ENCODE results near the gene MAP1LC3B2. TPM values are rescaled to one million over a fixed set of nuclear protein-coding genes. Genes with fewer than 3 reads are reported as not detected.

MAP1LC3B2 gene
- total RNA-seq, 1 donor from 2014 or later, result 0.86 TPM

GRCh38 chr12:116552773-116553373, 6.3 kb upstream of the MAP1LC3B2 start:
- TF ChIP-seq, protein P1, sequence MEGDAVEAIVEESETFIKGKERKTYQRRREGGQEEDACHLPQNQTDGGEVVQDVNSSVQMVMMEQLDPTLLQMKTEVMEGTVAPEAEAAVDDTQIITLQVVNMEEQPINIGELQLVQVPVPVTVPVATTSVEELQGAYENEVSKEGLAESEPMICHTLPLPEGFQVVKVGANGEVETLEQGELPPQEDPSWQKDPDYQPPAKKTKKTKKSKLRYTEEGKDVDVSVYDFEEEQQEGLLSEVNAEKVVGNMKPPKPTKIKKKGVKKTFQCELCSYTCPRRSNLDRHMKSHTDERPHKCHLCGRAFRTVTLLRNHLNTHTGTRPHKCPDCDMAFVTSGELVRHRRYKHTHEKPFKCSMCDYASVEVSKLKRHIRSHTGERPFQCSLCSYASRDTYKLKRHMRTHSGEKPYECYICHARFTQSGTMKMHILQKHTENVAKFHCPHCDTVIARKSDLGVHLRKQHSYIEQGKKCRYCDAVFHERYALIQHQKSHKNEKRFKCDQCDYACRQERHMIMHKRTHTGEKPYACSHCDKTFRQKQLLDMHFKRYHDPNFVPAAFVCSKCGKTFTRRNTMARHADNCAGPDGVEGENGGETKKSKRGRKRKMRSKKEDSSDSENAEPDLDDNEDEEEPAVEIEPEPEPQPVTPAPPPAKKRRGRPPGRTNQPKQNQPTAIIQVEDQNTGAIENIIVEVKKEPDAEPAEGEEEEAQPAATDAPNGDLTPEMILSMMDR (IDR thresholded peaks at IDR 0.05; ENCODE audit: unreplicated experiment), result no peak
- Mint-ChIP-seq H3K4me3 (ENCODE audit: low read depth) (no peak overlapping the region), H3K27me3 (peaks cover 3% of the 10 kb centered on the region), H3K36me3 (ENCODE audit: insufficient read depth) (no peaks in the 10 kb centered on the region), H3K4me1 (ENCODE audit: low read depth) (no peaks in the 10 kb centered on the region), H3K9me3 (ENCODE audit: low read depth) (no peaks in the 10 kb centered on the region), H3K27ac (no peak overlapping the region)
- DNase-seq (ENCODE audit: low spot score, unreplicated experiment), result no peak

DNA sequence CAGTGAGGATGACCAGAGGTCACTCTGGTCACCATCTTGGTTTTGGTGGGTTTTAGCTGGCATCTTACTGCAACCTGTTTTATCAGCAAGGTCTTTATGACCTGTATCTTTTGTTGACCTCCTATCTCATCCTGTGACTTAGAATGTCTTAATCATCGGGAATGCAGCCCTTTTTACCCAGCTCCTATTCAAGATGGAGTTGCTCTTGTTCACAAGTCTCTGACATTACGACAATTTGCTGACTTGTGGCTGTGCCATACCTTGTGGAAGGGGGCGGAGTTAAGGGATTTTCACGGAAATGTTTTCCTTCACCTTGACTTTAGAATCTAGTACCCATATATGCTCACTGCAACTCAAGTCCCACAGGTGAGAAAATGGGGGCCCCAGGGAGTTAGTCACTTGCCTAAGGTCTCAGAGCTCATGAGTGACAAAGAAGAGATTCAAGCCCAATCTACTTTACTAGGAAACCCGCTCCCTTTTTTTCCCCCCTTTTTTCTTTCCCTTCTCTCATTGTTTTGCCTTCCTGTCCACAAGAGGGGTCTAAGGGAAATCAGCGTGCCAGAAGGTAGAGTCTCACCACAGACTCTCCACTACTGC, 2.7 kb upstream of the MAP1LC3B2 start:
- Mint-ChIP-seq H3K27me3 (no peaks in the 10 kb centered on the region), H3K9me3 (ENCODE audit: low read depth) (no peaks in the 10 kb centered on the region), H3K4me3 (ENCODE audit: low read depth) (no peak overlapping the region), H3K36me3 (ENCODE audit: insufficient read depth) (no peaks in the 10 kb centered on the region), H3K27ac (no peak overlapping the region), H3K4me1 (ENCODE audit: low read depth) (peaks cover 10% of the 10 kb centered on the region)
- no peak for DNase-seq (ENCODE audit: low spot score, unreplicated experiment)
- TF ChIP-seq, protein P1 (IDR thresholded peaks at IDR 0.05; ENCODE audit: unreplicated experiment), result no peak

DNA sequence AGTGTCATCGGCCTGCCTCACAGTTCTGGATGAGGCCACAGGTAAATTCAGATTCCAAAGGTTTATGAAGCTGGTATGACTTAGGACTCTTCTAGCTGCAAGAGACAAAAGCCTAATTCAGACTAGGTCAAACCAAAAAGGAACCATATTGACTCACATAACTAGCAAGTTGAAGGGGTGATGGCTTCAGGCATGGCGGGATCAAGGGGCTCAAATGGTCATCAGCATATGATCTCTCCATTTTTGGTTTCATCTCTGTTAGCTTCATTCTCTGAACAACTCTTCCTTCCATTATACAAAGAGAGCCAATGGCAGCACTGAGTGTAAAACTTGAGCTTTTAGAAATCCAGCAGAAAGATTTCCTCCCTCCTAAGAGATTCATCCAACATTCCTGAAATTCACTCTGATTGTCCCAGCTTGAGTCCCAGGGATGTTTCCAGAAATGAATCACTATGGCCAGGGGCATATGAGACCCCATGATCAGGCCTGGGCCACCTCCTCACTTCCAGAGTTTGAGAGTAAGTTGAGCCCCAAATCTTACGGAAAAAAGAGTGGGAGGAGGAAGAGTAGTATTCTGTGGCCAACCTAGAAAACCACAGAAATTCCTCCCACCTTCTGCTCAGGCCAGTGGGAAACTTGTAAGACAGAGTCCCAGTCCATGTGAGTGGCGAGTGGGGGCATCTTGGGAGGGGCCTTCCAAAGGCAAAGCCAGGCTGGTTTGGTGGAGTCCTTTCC, 2.0 kb upstream of the MAP1LC3B2 start:
- DNase-seq (ENCODE audit: low spot score, unreplicated experiment), result no peak
- Mint-ChIP-seq H3K9me3 (ENCODE audit: low read depth) (no peaks in the 10 kb centered on the region), H3K27ac (no peak overlapping the region), H3K4me3 (ENCODE audit: low read depth) (no peak overlapping the region), H3K4me1 (ENCODE audit: low read depth) (peaks cover 10% of the 10 kb centered on the region), H3K36me3 (ENCODE audit: insufficient read depth) (no peaks in the 10 kb centered on the region), H3K27me3 (no peaks in the 10 kb centered on the region)
- TF ChIP-seq, protein P1 (IDR thresholded peaks at IDR 0.05; ENCODE audit: unreplicated experiment), result no peak

GRCh38 chr12:116558280-116559161, 660 bp upstream of the MAP1LC3B2 start:
- Mint-ChIP-seq H3K27me3 (no peaks in the 10 kb centered on the region), H3K9me3 (ENCODE audit: low read depth) (peaks cover 3% of the 10 kb centered on the region), H3K27ac (no peak overlapping the region), H3K36me3 (ENCODE audit: insufficient read depth) (peaks cover 2% of the 10 kb centered on the region), H3K4me1 (ENCODE audit: low read depth) (peaks cover 10% of the 10 kb centered on the region), H3K4me3 (ENCODE audit: low read depth) (no peak overlapping the region)
- TF ChIP-seq, protein P1 (IDR thresholded peaks at IDR 0.05; ENCODE audit: unreplicated experiment), result no peak
- no peak for DNase-seq (ENCODE audit: low spot score, unreplicated experiment)

Data from progenitor cell of endocrine pancreas (in vitro differentiated cells).